ENCODE results near the gene ENPEP.

DNA sequence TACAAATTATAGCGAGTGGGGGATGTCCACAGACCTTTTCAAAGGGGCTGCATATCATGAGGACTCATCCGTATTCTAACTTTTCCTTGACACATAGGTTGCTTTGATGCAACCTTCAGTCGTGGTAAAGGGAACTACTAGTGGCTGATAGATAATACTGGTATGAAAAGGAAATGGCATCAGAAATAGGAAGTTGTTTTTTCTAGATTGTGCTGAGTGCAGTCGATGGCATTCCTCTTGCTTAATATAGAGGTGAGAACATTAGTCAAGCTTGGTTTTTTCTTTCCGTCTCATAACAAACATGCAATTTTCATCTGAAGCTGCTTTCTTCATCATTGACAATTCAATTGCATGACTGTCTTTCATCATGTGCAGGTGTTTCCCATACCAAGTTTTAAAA is 16.6 kb downstream of the ENPEP start:
- TF ChIP-seq, protein P1, sequence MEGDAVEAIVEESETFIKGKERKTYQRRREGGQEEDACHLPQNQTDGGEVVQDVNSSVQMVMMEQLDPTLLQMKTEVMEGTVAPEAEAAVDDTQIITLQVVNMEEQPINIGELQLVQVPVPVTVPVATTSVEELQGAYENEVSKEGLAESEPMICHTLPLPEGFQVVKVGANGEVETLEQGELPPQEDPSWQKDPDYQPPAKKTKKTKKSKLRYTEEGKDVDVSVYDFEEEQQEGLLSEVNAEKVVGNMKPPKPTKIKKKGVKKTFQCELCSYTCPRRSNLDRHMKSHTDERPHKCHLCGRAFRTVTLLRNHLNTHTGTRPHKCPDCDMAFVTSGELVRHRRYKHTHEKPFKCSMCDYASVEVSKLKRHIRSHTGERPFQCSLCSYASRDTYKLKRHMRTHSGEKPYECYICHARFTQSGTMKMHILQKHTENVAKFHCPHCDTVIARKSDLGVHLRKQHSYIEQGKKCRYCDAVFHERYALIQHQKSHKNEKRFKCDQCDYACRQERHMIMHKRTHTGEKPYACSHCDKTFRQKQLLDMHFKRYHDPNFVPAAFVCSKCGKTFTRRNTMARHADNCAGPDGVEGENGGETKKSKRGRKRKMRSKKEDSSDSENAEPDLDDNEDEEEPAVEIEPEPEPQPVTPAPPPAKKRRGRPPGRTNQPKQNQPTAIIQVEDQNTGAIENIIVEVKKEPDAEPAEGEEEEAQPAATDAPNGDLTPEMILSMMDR (IDR thresholded peaks at IDR 0.05) = no peak
- TF ChIP-seq EZH2 (IDR thresholded peaks at IDR 0.05; ENCODE audit: borderline replicate concordance, insufficient read depth, low read depth, low read length, poor library complexity, severe bottlenecking) = no peak

Data from B cell (primary cell).